Measurements from ENCODE around the gene KRT25.

- TF ChIP-seq, protein P1, sequence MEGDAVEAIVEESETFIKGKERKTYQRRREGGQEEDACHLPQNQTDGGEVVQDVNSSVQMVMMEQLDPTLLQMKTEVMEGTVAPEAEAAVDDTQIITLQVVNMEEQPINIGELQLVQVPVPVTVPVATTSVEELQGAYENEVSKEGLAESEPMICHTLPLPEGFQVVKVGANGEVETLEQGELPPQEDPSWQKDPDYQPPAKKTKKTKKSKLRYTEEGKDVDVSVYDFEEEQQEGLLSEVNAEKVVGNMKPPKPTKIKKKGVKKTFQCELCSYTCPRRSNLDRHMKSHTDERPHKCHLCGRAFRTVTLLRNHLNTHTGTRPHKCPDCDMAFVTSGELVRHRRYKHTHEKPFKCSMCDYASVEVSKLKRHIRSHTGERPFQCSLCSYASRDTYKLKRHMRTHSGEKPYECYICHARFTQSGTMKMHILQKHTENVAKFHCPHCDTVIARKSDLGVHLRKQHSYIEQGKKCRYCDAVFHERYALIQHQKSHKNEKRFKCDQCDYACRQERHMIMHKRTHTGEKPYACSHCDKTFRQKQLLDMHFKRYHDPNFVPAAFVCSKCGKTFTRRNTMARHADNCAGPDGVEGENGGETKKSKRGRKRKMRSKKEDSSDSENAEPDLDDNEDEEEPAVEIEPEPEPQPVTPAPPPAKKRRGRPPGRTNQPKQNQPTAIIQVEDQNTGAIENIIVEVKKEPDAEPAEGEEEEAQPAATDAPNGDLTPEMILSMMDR (IDR thresholded peaks at IDR 0.05), result no peak
- no peak for TF ChIP-seq POLR2A (IDR thresholded peaks at IDR 0.05)
Measured at GRCh38 chr17:40727447-40728231, 27.5 kb downstream of the KRT25 start.
